Stomach (tissue), 9 donors: ENCODE measurements around the gene HDAC1. TPM values are rescaled to one million over a fixed set of nuclear protein-coding genes. Genes with fewer than 3 reads are reported as not detected.
A peak's percentile ranks its signal among the peaks of the same experiment; 100 is the strongest.

Source experiments
- DNase-seq, 2 donors: peaks; one replicate each; pipeline versions ENCODE4 v3.0.0 to v3.0.0-alpha.2; 2013 to 2019
- H3K27ac ChIP-seq, 5 donors: fragments of 200-600 bp in 4 of 5; sonication (generic) in 4 of 5; one replicate each; pipeline ENCODE4 v1.5.1; 2013 to 2019; ENCODE audit warnings: mild to moderate bottlenecking in 1 of 5, moderate library complexity in 1 of 5
- H3K27me3 ChIP-seq, 3 donors: fragments of 200-600 bp; sonication (generic); one replicate each; pipeline ENCODE4 v1.5.1; 2017 to 2019; ENCODE audit warnings: mixed run types in 1 of 3
- H3K36me3 ChIP-seq, 4 donors: fragments of 200-600 bp; sonication (generic); 1 replicate in 3 of 4; 2 replicates in 1 of 4; pipeline ENCODE4 v1.5.1; 2016 to 2019
- H3K4me1 ChIP-seq, 4 donors: fragments of 200-600 bp; sonication (generic); one replicate each; pipeline ENCODE4 v1.5.1; 2016 to 2019
- H3K4me3 ChIP-seq, 4 donors: fragments of 200-600 bp; sonication (generic) in 3 of 4; one replicate each; pipeline ENCODE4 v1.5.1; 2016 to 2019; ENCODE audit warnings: mild to moderate bottlenecking in 1 of 4
- H3K9me3 ChIP-seq, 4 donors: fragments of 200-600 bp; sonication (generic); one replicate each; pipeline ENCODE4 v1.5.1; 2016 to 2019
- EP300 ChIP-seq: sonication (generic); formaldehyde crosslinking; IDR thresholded peaks from one replicate; pipeline ENCODE4 v1.6.1; 2017; ENCODE audit warnings: antibody characterized with exemption
- POLR2A ChIP-seq, 4 donors: fragments of 450-650 bp; IDR thresholded peaks; one replicate each; pipeline ENCODE4 v1.6.1; 2016; ENCODE audit warnings: antibody characterized with exemption in 4 of 4, control low read depth in 2 of 4, mild to moderate bottlenecking in 1 of 4, moderate library complexity in 1 of 4
- POLR2AphosphoS5 ChIP-seq, 3 donors: sonication (generic); formaldehyde crosslinking; IDR thresholded peaks; one replicate each; pipeline ENCODE4 v1.6.1; 2016; ENCODE audit warnings: antibody characterized with exemption in 3 of 3
- WGBS, 5 donors: extraction: QIAGEN DNeasy Blood & Tissue Kit in 3 of 5; methylation state at CpG; one replicate each; pipeline versions ENCODE4 v1.1.5 to v1.1.7; 2013 to 2018; 5-methylcytosine and 5-hydroxymethylcytosine counted together
- intact Hi-C: fragments of 100-400 bp; cut with DNase I; formaldehyde crosslinking; loops from one replicate; pipeline ENCODE4 v1.15.1; 2023; ENCODE audit warnings: low total_unique reads
- polyA plus RNA-seq, 3 donors: library from polyadenylated mRNA; stranded (reverse); fragments of 200-250 nt; gene quantifications; one replicate each; pipeline ENCODE4 v1.2.3, GENCODE V29; 2013
- total RNA-seq, 5 donors: library from RNA; depleted of rRNA; stranded (reverse); fragments of >200 nt; gene quantifications; one replicate each; pipeline versions ENCODE4 v1.1.0 to v1.2.3, GENCODE V29; 2014 to 2016
- TF ChIP-seq, protein P1 (sequence below), 7 experiments: fragments of 450-650 bp in 4 of 7; fragments of 200-600 bp in 3 of 7; sonication (generic) in 3 of 7; IDR thresholded peaks; one replicate each; pipeline ENCODE4 v1.5.1; 2016 to 2019; ENCODE audit warnings: antibody characterized with exemption in 7 of 7, control low read depth in 2 of 7, mild to moderate bottlenecking in 1 of 7
- donor health status: healthy with polysubstance abuse.
- donor health status: Bipolar disorder and iron deficiency.
- donor health status: healthy.

HDAC1 gene
- total and polyA plus RNA-seq, 8 donors = 50.7 to 143 (median 71.8) TPM

DNA sequence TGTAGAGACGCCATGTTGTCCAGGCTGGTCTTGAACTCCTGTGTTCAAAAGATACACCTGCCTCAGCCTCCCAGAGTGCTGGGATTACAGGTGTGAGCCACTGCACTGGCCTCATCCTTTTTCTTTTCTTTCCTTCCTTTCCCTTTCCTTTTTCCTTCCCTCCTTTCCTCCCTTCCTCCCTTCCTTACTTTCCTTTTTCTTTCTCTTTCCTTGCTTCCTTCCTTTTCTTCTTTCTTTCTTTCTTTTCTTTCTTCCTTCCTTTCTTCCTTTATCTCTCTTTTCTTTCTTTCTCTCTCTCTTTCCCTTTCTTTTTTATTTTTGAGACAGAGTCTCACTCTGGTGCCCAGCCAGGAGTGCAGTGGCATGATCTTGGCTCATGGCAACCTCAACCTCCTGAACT lies 64.6 kb downstream of the HDAC1 start:
- Histone ChIP-seq H3K36me3 (no peaks in the 10 kb centered on the region), H3K27ac (no peak overlapping the region), H3K4me1 (peaks cover 21 to 42% (median 34%) of the 10 kb centered on the region in 4 donors), H3K4me3 (no peak overlapping the region), H3K9me3 (no peaks in the 10 kb centered on the region), H3K27me3 (no peaks in the 10 kb centered on the region)
- intact Hi-C loops = no loop called here
- no peak for DNase-seq
- TF ChIP-seq POLR2A (IDR thresholded peaks at IDR 0.05) (no peak), EP300 (no peak), POLR2AphosphoS5 (IDR thresholded peaks at IDR 0.05) (no peak)
- TF ChIP-seq, protein P1, sequence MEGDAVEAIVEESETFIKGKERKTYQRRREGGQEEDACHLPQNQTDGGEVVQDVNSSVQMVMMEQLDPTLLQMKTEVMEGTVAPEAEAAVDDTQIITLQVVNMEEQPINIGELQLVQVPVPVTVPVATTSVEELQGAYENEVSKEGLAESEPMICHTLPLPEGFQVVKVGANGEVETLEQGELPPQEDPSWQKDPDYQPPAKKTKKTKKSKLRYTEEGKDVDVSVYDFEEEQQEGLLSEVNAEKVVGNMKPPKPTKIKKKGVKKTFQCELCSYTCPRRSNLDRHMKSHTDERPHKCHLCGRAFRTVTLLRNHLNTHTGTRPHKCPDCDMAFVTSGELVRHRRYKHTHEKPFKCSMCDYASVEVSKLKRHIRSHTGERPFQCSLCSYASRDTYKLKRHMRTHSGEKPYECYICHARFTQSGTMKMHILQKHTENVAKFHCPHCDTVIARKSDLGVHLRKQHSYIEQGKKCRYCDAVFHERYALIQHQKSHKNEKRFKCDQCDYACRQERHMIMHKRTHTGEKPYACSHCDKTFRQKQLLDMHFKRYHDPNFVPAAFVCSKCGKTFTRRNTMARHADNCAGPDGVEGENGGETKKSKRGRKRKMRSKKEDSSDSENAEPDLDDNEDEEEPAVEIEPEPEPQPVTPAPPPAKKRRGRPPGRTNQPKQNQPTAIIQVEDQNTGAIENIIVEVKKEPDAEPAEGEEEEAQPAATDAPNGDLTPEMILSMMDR (IDR thresholded peaks at IDR 0.05) = no peak
- 88 to 100% (median 95%) methylated on average over 1 of the region's 1 CpG for WGBS, 5 donors

DNA sequence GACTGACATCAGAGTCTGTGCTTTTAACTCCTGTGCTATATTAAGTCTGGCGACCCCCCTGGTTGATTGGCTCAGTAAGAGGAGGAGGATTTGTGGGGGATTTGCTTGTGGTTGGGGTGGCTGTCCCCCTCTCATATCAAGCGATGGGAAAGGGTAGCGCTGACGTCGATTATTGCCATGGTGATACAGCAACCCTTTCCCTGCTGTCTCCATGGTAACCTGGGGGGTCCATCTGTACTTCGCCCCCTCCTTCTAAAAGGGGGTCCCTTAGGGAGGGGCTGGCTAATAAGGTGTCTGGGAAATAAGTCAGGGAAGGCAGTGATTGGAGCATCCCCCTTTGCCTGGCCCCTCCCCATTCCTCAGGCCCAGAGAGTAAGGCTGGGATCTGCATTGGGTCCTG lies 65.7 kb downstream of the HDAC1 start:
- intact Hi-C loops = no loop called here
- peaks cover 24 to 43% (median 35%) of the 10 kb centered on the region in 4 donors for H3K4me1 ChIP-seq
- H3K27me3 ChIP-seq = no peaks in the 10 kb centered on the region
- no peak overlapping the region for H3K27ac ChIP-seq
- no peaks in the 10 kb centered on the region for H3K9me3 ChIP-seq
- no peak for DNase-seq
- TF ChIP-seq EP300 (no peak), POLR2AphosphoS5 (IDR thresholded peaks at IDR 0.05) (no peak), POLR2A (IDR thresholded peaks at IDR 0.05) (no peak)
- TF ChIP-seq, protein P1 (IDR thresholded peaks at IDR 0.05) = no peak
- no peaks in the 10 kb centered on the region for H3K36me3 ChIP-seq
- no peak overlapping the region for H3K4me3 ChIP-seq
- 64 to 72% (median 69%) methylated on average over 6 of the region's 6 CpGs for WGBS, 5 donors

DNA sequence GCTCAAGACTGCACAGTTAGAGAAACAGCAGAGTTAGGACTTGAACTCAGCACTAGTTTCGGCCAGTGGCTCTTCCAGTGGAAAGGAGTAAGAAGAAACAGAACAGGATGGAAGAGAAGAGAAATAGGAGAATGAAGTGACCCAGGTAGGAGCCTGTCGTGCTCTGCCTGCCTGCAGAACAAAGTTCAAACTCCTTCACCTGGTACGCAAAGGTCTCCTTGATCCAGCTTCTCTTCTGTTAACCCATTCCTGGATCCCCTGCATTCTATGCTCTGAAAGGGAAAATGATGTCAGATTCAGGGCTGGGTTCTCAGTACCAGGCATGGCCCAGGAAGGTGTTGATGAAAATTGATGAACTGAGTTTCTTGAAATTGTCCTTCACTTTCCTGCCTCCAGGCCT lies 66.6 kb downstream of the HDAC1 start:
- WGBS, 5 donors = 42 to 62% (median 53%) methylated on average over 3 of the region's 3 CpGs
- H3K4me3 ChIP-seq = no peak overlapping the region
- TF ChIP-seq, protein P1 (IDR thresholded peaks at IDR 0.05) = no peak
- no peak for TF ChIP-seq POLR2AphosphoS5 (IDR thresholded peaks at IDR 0.05)
- no peak for TF ChIP-seq EP300
- no peak for TF ChIP-seq POLR2A (IDR thresholded peaks at IDR 0.05)

DNA sequence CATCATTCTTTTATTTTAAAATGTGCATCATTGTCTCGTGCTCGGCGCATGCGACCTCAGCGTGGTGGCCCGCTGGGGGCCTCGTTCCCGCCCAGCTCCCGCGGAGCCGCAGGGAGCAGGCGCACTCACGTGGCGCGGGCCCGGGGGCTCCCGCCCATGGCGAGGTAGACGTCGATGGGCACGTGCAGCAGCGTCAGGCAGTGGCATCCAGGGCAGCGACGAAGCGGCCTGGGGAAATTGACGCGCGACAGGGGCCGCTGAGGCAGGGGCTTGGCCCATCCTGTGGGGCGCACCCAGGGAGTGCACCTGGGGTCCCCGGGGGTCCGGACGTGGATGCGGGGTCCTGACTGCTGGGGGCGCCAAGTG lies 69.4 kb downstream of the HDAC1 start:
- Histone ChIP-seq H3K4me1 (peaks cover 14 to 26% (median 21%) of the 10 kb centered on the region in 4 donors), H3K27ac (peak overlapping the region in 3 of 5 donors; percentile 21 to 73 (median 32)), H3K4me3 (peak overlapping the region; percentile 40 to 58 (median 44)), H3K36me3 (peaks cover 12 to 34% (median 27%) of the 10 kb centered on the region in 4 donors), H3K27me3 (no peaks in the 10 kb centered on the region), H3K9me3 (no peaks in the 10 kb centered on the region)
- WGBS, 5 donors = 50 to 67% (median 61%) methylated on average over 22 to 35 of the region's 35 CpGs
- DNase-seq = peak in 1 of 2 donors; percentile 56
- intact Hi-C loops = no loop called here
- TF ChIP-seq POLR2A (IDR thresholded peaks at IDR 0.05) = no peak
- TF ChIP-seq, protein P1 (IDR thresholded peaks at IDR 0.05) = no peak
- no peak for TF ChIP-seq EP300
- TF ChIP-seq POLR2AphosphoS5 (IDR thresholded peaks at IDR 0.05) = no peak

More for the DNA sequence above, 66.6 kb downstream of the HDAC1 start:
- peaks cover 0 to 5% (median 5%) of the 10 kb centered on the region in 4 donors for H3K36me3 ChIP-seq
- no peak for DNase-seq
- no peak overlapping the region for H3K27ac ChIP-seq
- intact Hi-C loops = no loop called here
- H3K27me3 ChIP-seq = no peaks in the 10 kb centered on the region
- peaks cover 16 to 37% (median 28%) of the 10 kb centered on the region in 4 donors for H3K4me1 ChIP-seq
- no peaks in the 10 kb centered on the region for H3K9me3 ChIP-seq
